GM19372 (cell line): ENCODE results near the gene ZFHX2.

Experiments
- ATAC-seq: cut with Tn5 transposase; IDR thresholded peaks from one replicate; pipeline ENCODE4 v1.9.1; 2021; ENCODE audit warnings: mild to moderate bottlenecking, low read depth, moderate library complexity; ENCODE audit not compliant: unreplicated experiment

Gene ZFHX2

GRCh38 chr14:23481979-23482822 is 69.4 kb downstream of the ZFHX2 start:
- no peak for ATAC-seq

GRCh38 chr14:23481362-23481970 is 70.1 kb downstream of the ZFHX2 start:
- no peak for ATAC-seq

GRCh38 chr14:23478109-23478759 is 73.3 kb downstream of the ZFHX2 start:
- no peak for ATAC-seq

GRCh38 chr14:23470947-23471346 is 80.6 kb downstream of the ZFHX2 start:
- ATAC-seq: no peak
